BJ (cell line): ENCODE data around the gene SDK1. TPM values are rescaled to one million over a fixed set of nuclear protein-coding genes. Genes with fewer than 3 reads are reported as not detected.

ENCODE experiments used
- CTCF ChIA-PET: fragments of 350-600 bp; formaldehyde crosslinking; extraction: SDS; loops from one replicate; lab custom pipeline; 2021; ENCODE audit warnings: antibody characterized with exemption, inconsistent platforms; lab: Yijun Ruan, JAX
- POLR2A ChIA-PET: fragments of 300-600 bp; sonication (Branson Sonifier 250); formaldehyde crosslinking; extraction: SDS; loops from one replicate; lab custom pipeline; 2021; ENCODE audit warnings: antibody characterized with exemption; lab: Charles Lee
- DNase-seq: peaks from one replicate; pipeline ENCODE4 v3.0.0-alpha.2; 2011; ENCODE audit warnings: low read depth
- H3K27me3 ChIP-seq: 2 replicates; pipeline ENCODE4 v1.6.0; 2011; ENCODE audit warnings: low read length; ENCODE audit not compliant: control insufficient read depth, insufficient read depth
- H3K36me3 ChIP-seq: 2 replicates; pipeline ENCODE4 v1.5.1; 2011; ENCODE audit warnings: low read length; ENCODE audit not compliant: control insufficient read depth, insufficient read depth
- H3K4me3 ChIP-seq: 2 replicates; pipeline ENCODE4 v1.5.1; 2011; ENCODE audit warnings: low read depth, mild to moderate bottlenecking, control low read depth, low read length
- CTCF ChIP-seq: IDR thresholded peaks from 2 replicates; pipeline ENCODE4 v1.5.1; 2011; ENCODE audit warnings: low read depth, mild to moderate bottlenecking, control low read depth, inconsistent platforms, low read length, moderate library complexity; ENCODE audit not compliant: insufficient read depth
- polyA plus RNA-seq: library from polyadenylated mRNA; depleted of rRNA; stranded (reverse); fragments of >200 nt; gene quantifications from 2 replicates; pipeline ENCODE4 v1.2.3, GENCODE V29; 2011

The SDK1 gene
- polyA plus RNA-seq, 1 experiment = 0.01 TPM

GRCh38 chr7:4140933-4141332, 839.9 kb downstream of the SDK1 start:
- H3K4me3 ChIP-seq = no peak overlapping the region
- POLR2A ChIA-PET = no interaction called here
- H3K27me3 ChIP-seq = no peaks in the 10 kb centered on the region
- H3K36me3 ChIP-seq = no peaks in the 10 kb centered on the region
- DNase-seq = no peak
- CTCF ChIA-PET = no interaction called here
- no peak for TF ChIP-seq CTCF

GRCh38 chr7:4143006-4143405, 842.0 kb downstream of the SDK1 start:
- Histone ChIP-seq H3K4me3 (no peak overlapping the region), H3K27me3 (no peaks in the 10 kb centered on the region), H3K36me3 (no peaks in the 10 kb centered on the region)
- ChIA-PET POLR2A (no interaction called here), CTCF (interaction anchor here (0.7 kb wide), 1 partner anchor 1294 kb away, joined by 3 read pairs; no protein-coding TSS in a partner anchor)
- no peak for DNase-seq
- TF ChIP-seq CTCF = no peak

GRCh38 chr7:4143511-4144171, 842.6 kb downstream of the SDK1 start:
- H3K36me3 ChIP-seq = no peaks in the 10 kb centered on the region
- no peak for DNase-seq
- no peaks in the 10 kb centered on the region for H3K27me3 ChIP-seq
- TF ChIP-seq CTCF = no peak
- H3K4me3 ChIP-seq = no peak overlapping the region
- POLR2A ChIA-PET = no interaction called here
- CTCF ChIA-PET = interaction anchor here (0.7 kb wide), 1 partner anchor 1295 kb away, joined by 3 read pairs; no protein-coding TSS in a partner anchor

GRCh38 chr7:4144172-4144701, 843.2 kb downstream of the SDK1 start:
- POLR2A ChIA-PET = no interaction called here
- no peak for TF ChIP-seq CTCF
- Histone ChIP-seq H3K27me3 (no peaks in the 10 kb centered on the region), H3K36me3 (no peaks in the 10 kb centered on the region), H3K4me3 (no peak overlapping the region)
- DNase-seq = no peak
- CTCF ChIA-PET = no interaction called here

GRCh38 chr7:4144811-4145510, 843.9 kb downstream of the SDK1 start:
- no peak for TF ChIP-seq CTCF
- ChIA-PET CTCF (no interaction called here), POLR2A (no interaction called here)
- Histone ChIP-seq H3K27me3 (no peaks in the 10 kb centered on the region), H3K4me3 (no peak overlapping the region), H3K36me3 (no peaks in the 10 kb centered on the region)
- no peak for DNase-seq
